NOMO-1 treated with DMSO at 0.1 percent for 48 hours (cell line): Measurements from ENCODE around the gene MECP2.
A peak's percentile ranks its signal among the peaks of the same experiment; 100 is the strongest.

Experiments
- DNase-seq: peaks from one replicate; lab custom pipeline; 2025; ENCODE audit not compliant: unreplicated experiment; lab: John Stamatoyannopoulos, UW

Gene MECP2

GRCh38 chrX:154019061-154019621, 78.4 kb downstream of the MECP2 start:
- DNase-seq: no peak

DNA sequence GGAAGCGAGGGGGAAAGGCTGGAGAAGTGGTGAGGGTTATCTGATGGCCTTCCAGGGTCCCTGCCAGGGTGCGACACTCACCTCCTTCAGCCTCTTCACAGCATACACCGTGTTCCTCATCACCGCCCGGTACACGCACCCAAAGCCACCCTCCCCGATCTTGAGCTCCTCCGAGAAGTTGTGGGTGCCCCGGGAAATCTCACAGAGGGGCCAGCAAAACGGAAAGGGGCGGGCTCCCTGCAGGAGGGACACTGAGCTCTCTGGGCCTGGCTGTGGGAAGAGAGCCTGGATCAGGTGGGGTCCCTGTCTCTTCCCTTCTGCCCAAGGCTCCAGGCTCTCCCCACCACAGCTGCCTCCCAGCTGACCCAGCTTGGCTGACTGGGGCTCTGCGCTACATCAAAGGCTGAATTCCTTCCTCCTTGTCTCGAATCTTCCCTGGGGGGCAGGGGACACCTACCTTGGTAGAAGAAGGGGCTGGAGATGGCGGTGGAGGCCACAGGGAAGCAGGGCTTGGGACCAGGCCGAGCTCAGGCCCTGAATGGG, 78.9 kb downstream of the MECP2 start:
- DNase-seq: no peak

DNA sequence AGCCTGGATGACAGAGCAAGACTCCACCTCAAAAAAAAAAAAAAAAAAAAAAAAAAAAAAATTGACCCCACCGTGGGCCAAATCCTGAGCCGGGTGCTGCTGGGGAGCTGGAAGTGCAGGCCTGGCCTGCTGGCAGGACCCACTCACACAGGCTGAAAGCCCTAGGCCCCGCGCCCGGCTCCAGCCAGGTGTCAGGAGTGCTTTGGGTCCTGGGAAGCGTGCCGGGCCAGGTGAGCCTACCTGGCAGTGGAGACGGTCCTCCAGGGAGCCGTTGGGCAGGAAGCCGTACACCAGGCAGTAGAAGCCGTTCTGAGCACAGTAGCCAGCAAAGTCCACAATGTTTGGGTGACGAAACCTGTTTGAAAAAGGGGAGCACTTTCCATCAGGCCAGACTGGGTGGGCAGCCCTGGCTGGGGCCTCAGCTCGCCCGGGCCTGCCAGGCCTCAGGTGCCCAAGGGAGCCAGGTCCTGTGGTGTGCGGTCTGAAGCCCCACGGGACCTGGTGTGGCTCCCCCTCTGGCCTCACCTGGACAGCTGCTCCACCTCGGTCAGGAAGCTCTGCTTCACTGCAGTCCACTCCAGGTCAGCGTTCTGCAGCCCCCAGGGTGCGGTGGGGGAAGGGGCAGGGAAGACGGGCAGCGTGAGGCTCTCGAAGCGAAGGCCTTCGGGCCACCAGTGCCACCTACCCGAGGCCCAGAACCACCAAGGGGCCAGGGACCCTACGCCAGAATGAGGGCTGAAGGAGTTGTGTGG, 79.6 kb downstream of the MECP2 start:
- DNase-seq: no peak

DNA sequence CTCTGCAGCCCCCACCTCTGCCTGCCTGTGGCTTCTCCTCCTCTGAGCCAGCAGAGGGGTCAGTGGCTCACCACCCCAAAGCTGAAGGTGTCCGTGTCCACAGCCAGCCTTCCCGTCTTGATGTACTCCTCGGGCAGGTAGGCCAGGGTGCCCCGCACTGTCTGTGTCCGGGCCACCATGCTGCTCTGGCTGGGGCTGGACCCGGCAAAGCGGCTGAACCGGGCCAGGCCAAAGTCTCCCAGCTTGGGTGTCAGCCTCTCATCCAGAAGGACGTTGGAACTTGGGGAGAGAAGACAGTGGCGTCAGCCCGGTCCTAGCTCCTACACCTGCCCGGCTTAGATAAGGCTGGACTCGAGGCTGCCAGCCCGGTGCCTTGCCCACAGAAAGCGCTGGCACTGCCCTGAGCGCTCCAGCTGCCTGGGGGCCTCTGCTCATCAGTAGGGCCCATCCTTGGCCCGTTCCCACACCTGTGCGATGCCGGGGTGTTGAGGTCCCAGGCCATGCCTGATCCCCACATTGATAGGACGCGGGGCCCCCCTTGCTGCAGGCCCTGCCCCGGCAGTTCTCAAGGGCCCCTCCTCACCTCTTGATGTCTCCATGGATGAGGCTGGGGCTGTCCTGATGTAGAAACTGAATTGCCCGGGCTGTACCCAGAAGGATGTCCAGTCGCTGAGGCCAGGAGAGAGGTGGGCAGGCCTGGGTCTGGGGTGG, 81.0 kb downstream of the MECP2 start:
- DNase-seq: no peak

DNA sequence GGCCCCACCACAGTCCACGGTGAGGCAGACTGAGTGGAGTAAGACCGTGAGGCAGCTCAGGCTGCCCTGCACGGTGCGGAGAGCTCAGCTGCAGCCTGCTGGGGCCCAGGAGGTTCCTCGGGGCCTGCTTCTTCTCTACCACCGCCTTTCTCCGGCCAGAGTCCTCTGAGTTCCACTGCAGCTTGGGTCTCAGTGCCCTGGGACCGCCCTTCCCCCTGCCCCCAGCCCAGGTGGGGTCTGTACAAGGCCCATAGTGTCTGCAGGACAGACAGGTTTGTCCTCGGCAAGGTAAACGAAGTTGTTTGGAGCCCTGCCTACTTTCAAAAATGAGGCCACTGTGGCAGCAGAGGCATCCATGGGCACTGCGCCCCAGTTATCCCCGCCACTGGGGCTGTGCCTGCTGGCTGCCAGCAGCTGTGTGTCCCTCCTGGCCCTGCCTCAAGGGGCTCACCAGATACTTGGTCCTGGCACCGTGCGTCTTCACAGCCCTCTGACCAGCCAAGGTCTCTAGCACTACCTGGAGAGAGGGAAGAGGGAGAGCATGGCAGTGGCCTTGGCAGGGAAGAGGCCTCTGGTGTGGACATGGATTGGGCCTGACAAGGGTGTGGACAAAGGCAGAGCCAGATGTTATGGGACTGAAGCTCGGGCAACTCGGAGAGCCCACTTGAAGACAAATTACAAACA, 81.8 kb downstream of the MECP2 start:
- DNase-seq: no peak

- DNase-seq: no peak
Observed at GRCh38 chrX:154014429-154015380, 82.8 kb downstream of the MECP2 start.

DNA sequence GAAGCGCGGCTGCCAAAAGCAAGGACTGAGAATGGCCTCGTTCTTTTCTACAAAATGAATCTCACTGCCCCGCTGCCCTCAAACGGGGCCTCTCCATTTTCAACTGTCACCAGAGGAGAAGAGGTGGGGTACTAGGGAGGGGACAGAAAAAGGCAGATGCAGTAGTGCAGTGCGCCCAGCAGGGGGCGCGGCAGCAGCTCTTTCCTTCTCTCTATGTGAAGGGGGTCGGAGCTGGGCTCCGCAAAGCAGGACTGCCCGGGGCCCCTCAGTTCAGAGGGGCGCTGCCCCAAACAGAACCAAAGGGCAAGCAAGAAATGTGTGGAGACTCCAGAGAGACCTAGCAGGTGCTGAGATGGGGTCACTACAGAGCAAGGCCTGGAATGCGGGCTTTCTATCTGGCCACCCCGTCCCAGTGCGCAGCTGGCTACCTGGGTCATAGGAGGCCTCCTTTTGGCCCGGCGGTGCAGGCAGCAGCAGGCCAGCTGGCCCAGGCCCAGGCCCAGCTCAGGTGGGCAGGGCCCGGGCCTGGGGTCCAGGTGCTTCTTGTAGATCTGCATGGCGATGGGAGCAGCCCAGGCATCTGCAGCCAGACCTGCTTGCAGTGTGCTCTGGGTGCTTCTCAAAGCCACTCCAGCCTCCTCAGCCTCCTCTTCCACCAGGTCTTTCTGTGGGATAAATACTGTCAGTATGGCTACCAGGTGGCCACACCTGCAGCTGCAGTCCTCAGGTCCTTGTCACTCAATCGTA, 83.7 kb downstream of the MECP2 start:
- peak; percentile 17 for DNase-seq

DNA sequence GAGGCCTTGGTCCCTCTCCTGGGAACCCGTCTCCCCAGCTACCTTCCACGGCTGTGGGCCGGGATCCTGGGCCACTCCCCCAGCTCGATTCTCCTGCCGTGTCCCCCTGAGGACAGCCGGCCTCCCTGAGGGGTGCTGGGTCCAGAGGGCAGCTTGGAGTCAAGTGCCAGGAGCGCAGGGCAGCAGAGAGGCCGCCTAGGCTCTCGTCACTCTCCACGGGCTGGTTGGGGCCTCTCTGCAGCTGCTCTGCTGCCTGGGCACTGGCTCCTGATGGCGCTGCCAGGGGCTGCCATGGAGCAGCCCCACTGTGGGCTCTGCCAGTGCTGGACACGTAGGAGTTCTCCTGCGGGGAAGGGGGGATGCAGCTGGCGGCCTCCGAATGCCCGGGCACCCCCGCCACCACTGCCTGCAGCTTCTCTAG, 84.5 kb downstream of the MECP2 start:
- no peak for DNase-seq

- DNase-seq: no peak
Observed at GRCh38 chrX:154012336-154012991, 85.1 kb downstream of the MECP2 start.

GRCh38 chrX:154011376-154012335, 85.9 kb downstream of the MECP2 start:
- no peak for DNase-seq

DNA sequence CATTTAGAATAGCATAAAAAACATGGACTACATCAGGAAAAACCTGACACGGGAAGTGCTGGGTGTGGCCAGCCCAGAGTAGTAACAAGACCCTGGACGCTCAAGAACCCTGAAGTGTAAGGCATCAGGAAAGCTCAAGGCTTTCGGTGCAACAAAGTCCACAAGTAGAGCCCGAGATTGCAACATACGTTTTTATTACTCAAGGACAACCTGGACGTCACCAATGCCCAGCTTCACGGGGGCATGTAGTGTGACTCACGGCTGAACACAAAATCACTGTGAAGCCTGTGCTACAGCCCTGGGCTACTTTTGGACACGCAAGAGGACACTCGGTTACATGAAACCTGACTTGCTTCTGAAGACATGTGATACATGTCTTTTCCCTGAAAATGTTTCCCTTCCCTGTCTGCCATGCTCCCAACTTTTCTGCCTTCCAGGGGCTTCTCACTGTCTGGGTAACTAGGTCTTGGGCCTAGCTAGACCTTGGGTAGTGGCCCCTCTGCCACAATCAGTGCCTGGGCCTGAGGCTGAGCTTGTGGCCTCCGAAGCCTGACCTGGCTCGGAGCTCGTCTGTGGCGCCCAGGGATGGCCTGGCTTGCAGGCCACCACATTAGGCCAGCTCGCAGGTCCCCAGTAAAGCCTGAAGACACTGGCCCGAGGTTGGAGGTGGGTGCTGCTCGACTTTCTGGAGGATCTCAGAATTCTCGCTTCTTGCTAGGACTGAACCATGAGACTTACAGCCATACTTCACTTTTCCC, 87.0 kb downstream of the MECP2 start:
- DNase-seq: peak; percentile 59

- DNase-seq: no peak
Observed at GRCh38 chrX:154008521-154008920, 89.0 kb downstream of the MECP2 start.

- DNase-seq: no peak
Observed at GRCh38 chrX:154006947-154007346, 90.6 kb downstream of the MECP2 start.

- no peak for DNase-seq
Observed at GRCh38 chrX:154004315-154004714, 93.2 kb downstream of the MECP2 start.

GRCh38 chrX:154002215-154002719, 95.2 kb downstream of the MECP2 start:
- peak; percentile 87 for DNase-seq

GRCh38 chrX:154000051-154000450, 97.5 kb downstream of the MECP2 start:
- no peak for DNase-seq
